Choroid plexus epithelial cell (primary cell): ENCODE measurements around the gene PCDHA4.
"Not testable (repeated sequence)": the region's sequence is repeated elsewhere in the genome, so short reads cannot be mapped to it uniquely, and the experiment has no call there.

Source experiments
- DNase-seq: peaks from one replicate; pipeline ENCODE4 v3.0.0-alpha.2; 2010; ENCODE audit warnings: low read depth
- H3K4me3 ChIP-seq: 2 replicates; pipeline ENCODE4 v1.5.1; 2011; ENCODE audit warnings: low read depth, mild to moderate bottlenecking, control low read depth, low read length, moderate library complexity
- CTCF ChIP-seq: conservative IDR thresholded peaks from 2 replicates; pipeline ENCODE4 v1.5.1; 2011; ENCODE audit warnings: low read depth, mild to moderate bottlenecking, control low read depth, inconsistent platforms, low read length, moderate library complexity

The PCDHA4 gene

GRCh38 chr5:140842798-140843733 lies 36.2 kb downstream of the PCDHA4 start:
- TF ChIP-seq CTCF, result no peak
- no peak for DNase-seq
- H3K4me3 ChIP-seq, result no peak overlapping the region

- not testable (repeated sequence) for DNase-seq, H3K4me3 ChIP-seq
Observed at GRCh38 chr5:140848139-140849102, 41.6 kb downstream of the PCDHA4 start, which contains the start of gene PCDHA9. Gene PCDHA9 (plus strand): TSS chr5:140848382. CDS start chr5:140848496, 114 bp downstream.

- DNase-seq, H3K4me3 ChIP-seq: not testable (repeated sequence)
Observed at GRCh38 chr5:140849831-140850634, 43.2 kb downstream of the PCDHA4 start.

- H3K4me3 ChIP-seq, result no peak within 1 kb of the TSS
- TF ChIP-seq CTCF, result no peak
- no peak for DNase-seq
Observed at GRCh38 chr5:140855772-140856674, 49.2 kb downstream of the PCDHA4 start, which contains the start of gene PCDHA10. Gene PCDHA10 (plus strand): TSS chr5:140855897. CDS start chr5:140856049, 152 bp downstream.

- H3K4me3 ChIP-seq, result no peak overlapping the region
- TF ChIP-seq CTCF, result no peak
- no peak for DNase-seq
Observed at GRCh38 chr5:140857177-140857986, 50.5 kb downstream of the PCDHA4 start.

GRCh38 chr5:140857987-140858240 lies 51.0 kb downstream of the PCDHA4 start:
- H3K4me3 ChIP-seq, result no peak overlapping the region
- no peak for TF ChIP-seq CTCF
- DNase-seq, result no peak
